ENCODE results near the gene SGMS1.

- no peak for TF ChIP-seq CTCF (optimal IDR thresholded peaks at IDR 0.05 in 1 of 3, IDR thresholded peaks at IDR 0.05 in 1 of 3, conservative IDR thresholded peaks at IDR 0.05 in 1 of 3; ENCODE audit: extremely low read depth in 1 of 3, insufficient read depth in 2 of 3, low read length in 3 of 3)
- no peak for TF ChIP-seq EZH2 (IDR thresholded peaks at IDR 0.05; ENCODE audit: low read length)
These were observed 22.8 kb downstream of the SGMS1 start for GRCh38 chr10:50600831-50601477.
